ES-I3 (cell line): ENCODE measurements around the gene MARK3.
"Not testable (repeated sequence)": the region's sequence is repeated elsewhere in the genome, so short reads cannot be mapped to it uniquely, and the experiment has no call there.

Experiments used
- H3K36me3 ChIP-seq: 2 replicates; pipeline ENCODE4 v1.6.1; 2013; ENCODE audit warnings: mild to moderate bottlenecking, low read length, control low read depth, moderate library complexity; ENCODE audit not compliant: insufficient read depth
- H3K4me1 ChIP-seq: 2 replicates; pipeline ENCODE4 v1.6.1; 2013; ENCODE audit warnings: mild to moderate bottlenecking, control low read depth, low read length; ENCODE audit not compliant: insufficient read depth
- H3K9ac ChIP-seq: 2 replicates; pipeline ENCODE4 v1.6.1; 2013; ENCODE audit warnings: low read depth, mild to moderate bottlenecking, low read length, moderate library complexity
- H3K9me3 ChIP-seq: 2 replicates; pipeline ENCODE4 v1.6.1; 2013; ENCODE audit warnings: mild to moderate bottlenecking, low read length, moderate library complexity; ENCODE audit not compliant: control insufficient read depth, insufficient read depth

The MARK3 gene

GRCh38 chr14:103507751-103508150, 122.5 kb downstream of the MARK3 start:
- no peaks in the 10 kb centered on the region for H3K4me1 ChIP-seq
- no peaks in the 10 kb centered on the region for H3K9me3 ChIP-seq
- peaks cover 16% of the 10 kb centered on the region for H3K36me3 ChIP-seq
- H3K9ac ChIP-seq = no peak overlapping the region

GRCh38 chr14:103508521-103509329, 123.5 kb downstream of the MARK3 start:
- no peaks in the 10 kb centered on the region for H3K4me1 ChIP-seq
- no peak overlapping the region for H3K9ac ChIP-seq
- peaks cover 11% of the 10 kb centered on the region for H3K36me3 ChIP-seq
- no peaks in the 10 kb centered on the region for H3K9me3 ChIP-seq

DNA sequence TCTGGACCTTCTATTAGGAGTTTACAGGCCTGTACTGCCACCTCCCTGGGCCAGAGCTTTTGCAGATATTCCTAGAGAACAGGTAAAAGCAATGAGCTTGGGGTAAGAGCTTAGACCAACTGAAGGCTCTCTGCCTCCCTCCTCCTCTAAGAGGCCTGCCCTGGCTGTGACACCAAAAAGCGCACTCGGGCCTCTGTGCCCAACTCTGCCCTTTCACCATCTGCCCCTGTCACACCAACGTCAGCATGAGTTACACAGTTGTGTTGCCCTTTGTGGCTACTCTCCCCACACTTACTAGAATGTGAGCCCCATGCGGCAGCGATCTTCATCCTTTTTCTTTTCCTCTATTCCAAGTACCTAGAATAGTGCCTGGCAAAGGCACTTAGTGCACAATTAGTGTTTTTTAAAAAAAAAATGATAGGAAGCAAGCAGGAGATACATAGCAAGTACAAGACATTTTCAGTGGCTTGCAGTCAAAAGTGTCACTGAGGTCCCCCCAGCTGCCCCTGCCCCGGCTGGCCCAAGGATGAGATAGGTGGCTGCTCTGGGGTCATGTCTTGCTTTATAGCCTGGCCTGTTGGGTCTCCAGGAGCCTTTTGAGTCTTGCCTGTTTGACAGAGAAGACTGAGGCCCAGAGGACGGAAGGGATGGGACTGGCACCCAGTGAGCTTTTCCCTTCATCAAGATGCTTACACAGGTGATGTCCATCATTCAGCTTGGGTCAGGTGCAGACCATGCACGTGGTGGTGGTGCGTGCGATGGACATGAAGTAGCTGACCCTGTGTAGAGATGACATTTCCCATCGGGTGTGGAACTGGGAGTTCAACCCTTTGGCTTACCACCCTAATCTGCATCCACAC, 124.9 kb downstream of the MARK3 start:
- H3K4me1 ChIP-seq = no peaks in the 10 kb centered on the region
- peaks cover 4% of the 10 kb centered on the region; the same call in 1 of the 2 replicates for H3K36me3 ChIP-seq
- no peak overlapping the region for H3K9ac ChIP-seq
- no peaks in the 10 kb centered on the region for H3K9me3 ChIP-seq

GRCh38 chr14:103510724-103511693, 125.8 kb downstream of the MARK3 start:
- Histone ChIP-seq H3K36me3 (peaks cover 4% of the 10 kb centered on the region; the same call in 1 of the 2 replicates), H3K9ac (no peak overlapping the region), H3K9me3 (no peaks in the 10 kb centered on the region), H3K4me1 (no peaks in the 10 kb centered on the region)

- not testable (repeated sequence) for H3K4me1 ChIP-seq, H3K9ac ChIP-seq, H3K9me3 ChIP-seq, H3K36me3 ChIP-seq
These were observed 127.0 kb downstream of the MARK3 start for GRCh38 chr14:103512180-103512579.

DNA sequence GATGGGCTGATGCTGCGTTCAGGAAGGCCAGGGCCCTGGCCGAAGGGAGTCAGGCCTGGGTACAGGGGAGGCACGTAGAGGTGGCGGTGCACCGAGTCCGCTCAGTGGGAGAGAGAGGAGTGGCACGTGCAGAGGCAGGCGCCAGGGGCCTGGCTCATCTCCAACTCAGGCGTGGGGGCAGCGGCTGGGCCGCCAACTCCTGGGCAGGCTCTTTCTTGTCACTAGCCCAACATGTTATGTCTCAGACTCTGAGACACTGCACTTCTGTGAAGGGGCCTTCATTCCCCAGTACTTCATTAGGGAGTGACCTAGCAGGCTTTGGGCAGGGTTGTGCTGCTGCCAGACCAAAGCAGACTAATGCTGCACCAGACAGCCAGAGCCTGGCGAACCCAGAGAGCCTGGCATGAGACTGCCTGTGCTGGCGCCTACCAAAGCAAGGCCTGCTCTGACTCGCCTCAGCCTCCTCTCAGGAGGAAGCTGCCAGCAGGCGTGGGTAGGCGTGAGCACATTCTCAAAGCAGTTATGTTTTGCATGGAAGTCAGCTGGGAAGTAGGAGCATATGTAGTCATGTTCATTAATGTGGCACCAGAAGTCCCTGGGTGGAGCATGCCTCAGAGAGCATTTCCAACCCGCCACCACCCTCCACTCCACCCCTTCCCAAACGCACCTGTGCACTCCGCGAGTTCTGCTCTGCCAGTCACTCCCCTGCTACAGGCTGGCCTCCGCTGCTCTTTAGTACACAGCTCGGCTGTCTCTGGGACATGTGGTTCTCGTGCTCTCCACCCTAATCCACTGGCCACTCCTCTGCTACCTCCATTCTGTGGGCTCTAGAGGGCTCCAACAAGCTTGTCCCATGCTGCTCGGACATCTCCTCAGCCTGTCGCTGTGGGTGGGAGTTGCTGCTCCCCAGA, 127.7 kb downstream of the MARK3 start:
- H3K4me1 ChIP-seq = peaks cover 3% of the 10 kb centered on the region
- H3K9ac ChIP-seq = no peak overlapping the region

GRCh38 chr14:103514596-103515421, 129.6 kb downstream of the MARK3 start:
- H3K36me3 ChIP-seq = no peaks in the 10 kb centered on the region; the same call in 1 of the 2 replicates
- H3K9ac ChIP-seq = no peak overlapping the region
- peaks cover 8% of the 10 kb centered on the region for H3K4me1 ChIP-seq
- no peaks in the 10 kb centered on the region for H3K9me3 ChIP-seq

More for the DNA sequence above, 127.7 kb downstream of the MARK3 start:
- H3K9me3 ChIP-seq = no peaks in the 10 kb centered on the region
- H3K36me3 ChIP-seq = peaks cover 4% of the 10 kb centered on the region; the same call in 1 of the 2 replicates

DNA sequence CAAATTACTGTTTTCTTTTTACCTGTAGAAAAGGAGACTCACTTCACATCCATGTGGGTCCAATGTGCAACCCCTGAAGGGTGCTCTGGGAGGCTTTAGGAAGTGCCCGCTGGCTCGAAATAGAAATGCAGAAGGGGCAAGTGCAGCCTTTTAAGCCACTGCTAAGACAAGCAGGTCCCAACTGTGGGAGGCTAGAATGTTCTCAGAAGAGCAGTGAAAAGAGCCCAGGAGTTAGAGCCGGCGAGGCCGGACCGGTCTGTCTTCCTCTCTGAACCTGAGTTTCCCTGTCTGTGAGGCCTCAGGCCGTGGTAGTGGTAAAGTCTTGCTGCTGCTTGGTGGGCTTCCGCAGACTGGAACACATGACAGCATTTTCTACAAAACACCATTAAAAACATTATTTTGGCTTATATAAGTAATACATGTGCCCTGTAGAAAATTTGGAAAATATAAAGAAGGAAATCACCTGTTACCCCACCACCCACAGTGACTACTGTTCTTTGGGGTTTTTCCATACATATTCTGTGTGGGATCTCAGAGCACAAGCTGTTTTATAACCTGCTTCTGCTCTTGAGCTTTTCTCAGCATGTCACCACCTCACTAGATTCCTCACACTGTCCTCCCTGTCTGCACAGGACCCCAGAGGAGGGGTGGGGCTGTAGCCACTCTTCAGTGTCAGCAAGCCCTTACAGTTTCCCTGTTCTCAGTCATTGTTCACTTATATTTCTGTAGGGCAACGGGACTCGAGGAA, 131.4 kb downstream of the MARK3 start:
- peaks cover 8% of the 10 kb centered on the region for H3K4me1 ChIP-seq
- H3K9me3 ChIP-seq = no peaks in the 10 kb centered on the region
- H3K36me3 ChIP-seq = no peaks in the 10 kb centered on the region
- H3K9ac ChIP-seq = no peak overlapping the region

- no peak overlapping the region for H3K9ac ChIP-seq
- no peaks in the 10 kb centered on the region for H3K36me3 ChIP-seq
- H3K4me1 ChIP-seq = peaks cover 8% of the 10 kb centered on the region
- H3K9me3 ChIP-seq = no peaks in the 10 kb centered on the region
These were observed 132.0 kb downstream of the MARK3 start for GRCh38 chr14:103517174-103517566.

DNA sequence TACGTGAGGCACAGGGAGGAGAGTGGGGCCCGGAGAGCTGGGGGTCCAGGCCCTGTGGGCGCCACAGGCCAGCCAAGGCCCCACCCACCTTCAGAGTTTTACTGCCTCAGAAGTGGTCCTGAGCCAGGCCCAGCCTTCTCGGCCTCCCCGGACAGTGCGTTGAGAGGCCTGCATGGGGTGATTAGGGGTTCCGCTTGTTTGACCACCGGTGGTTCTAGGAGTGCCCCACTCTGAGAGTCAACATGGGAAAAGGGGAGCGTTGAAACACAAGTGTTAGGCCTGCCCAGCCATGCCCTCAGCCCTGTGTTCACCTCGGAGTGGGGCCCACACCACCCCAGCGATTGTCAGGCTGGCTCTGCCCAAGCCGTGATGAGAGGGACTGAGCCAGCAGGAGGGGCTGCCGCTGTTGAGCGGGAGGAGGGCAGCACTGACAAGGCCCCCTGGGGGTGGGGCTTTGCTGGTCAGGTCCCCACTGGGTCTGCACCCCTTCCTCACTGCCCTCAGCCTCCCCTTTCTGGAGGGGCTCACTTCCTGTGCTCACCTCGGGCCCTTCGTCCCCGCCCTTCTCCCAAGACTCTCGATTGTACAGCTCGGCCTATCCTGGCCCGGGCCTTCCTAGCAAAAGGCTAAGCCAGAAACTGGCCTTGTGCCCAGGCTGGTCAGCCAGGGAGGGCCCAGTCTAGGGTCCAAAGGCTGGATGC, 132.7 kb downstream of the MARK3 start:
- no peaks in the 10 kb centered on the region for H3K36me3 ChIP-seq
- peaks cover 8% of the 10 kb centered on the region for H3K4me1 ChIP-seq
- H3K9ac ChIP-seq = no peak overlapping the region
- no peaks in the 10 kb centered on the region for H3K9me3 ChIP-seq

DNA sequence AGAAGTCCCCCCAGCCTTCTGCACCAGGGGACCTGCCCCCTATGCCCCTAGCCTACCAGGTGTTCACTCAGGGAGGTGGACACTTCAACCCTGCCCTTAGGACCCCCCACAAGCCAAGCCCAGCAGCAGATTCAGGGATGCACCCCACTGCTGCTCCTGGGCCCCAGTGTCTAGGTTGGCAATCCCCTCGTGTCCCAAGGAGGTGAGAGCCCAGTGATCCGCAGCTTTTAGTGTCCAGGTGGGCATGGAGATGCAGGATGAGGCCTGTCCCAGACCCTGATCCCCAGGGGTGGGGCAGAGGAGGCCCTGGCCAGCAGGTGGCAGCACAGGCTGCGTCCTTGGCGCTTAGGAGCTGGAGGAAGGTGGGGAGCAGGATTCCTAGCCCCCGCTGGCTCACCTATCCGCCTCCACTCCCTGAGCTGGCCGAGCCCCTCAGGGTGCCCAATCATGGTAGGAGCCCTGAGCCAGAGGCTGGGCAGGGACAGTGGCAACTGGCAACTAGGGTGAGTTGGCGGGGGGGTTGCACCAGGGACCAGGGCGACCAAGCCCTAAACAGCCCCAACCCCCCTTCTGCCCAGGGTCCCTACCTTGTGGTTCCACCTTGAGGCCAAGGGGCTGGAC, 133.3 kb downstream of the MARK3 start:
- Histone ChIP-seq H3K36me3 (no peaks in the 10 kb centered on the region), H3K4me1 (peaks cover 8% of the 10 kb centered on the region), H3K9ac (no peak overlapping the region), H3K9me3 (no peaks in the 10 kb centered on the region)
